Measurements from ENCODE around the gene TGFBR3L. TPM values are rescaled to one million over a fixed set of nuclear protein-coding genes. Genes with fewer than 3 reads are reported as not detected.
"Not testable (repeated sequence)": the region's sequence is repeated elsewhere in the genome, so short reads cannot be mapped to it uniquely, and the experiment has no call there.

The TGFBR3L gene
- total RNA-seq, 1 donor from 2014 or later, result 8.2 TPM

DNA sequence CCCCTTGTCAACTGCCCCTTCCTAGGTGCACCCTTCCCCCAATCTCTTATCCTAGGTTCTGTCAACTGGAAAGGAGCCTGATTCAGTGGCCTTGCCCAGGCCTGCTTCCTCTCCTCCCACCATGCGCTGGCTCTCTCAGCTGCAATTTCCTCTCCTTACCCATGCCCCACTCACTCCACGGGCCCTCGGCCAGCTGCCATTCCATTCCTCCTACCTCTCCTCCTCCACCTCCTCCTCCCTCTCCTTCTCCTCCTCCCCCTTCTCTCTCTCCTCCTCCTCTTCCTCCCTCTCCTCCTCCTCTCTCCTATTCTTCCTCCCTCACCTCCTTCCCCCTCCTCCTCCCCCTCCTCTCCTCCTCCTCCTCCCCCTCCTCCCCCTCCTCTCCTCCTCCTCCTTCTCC lies 38.4 kb downstream of the TGFBR3L start:
- Histone ChIP-seq H3K27ac (replicated peaks) (no peak overlapping the region), H3K36me3 (peaks cover 4% of the 10 kb centered on the region), H3K4me3 (no peak overlapping the region), H3K4me1 (peaks cover 19% of the 10 kb centered on the region), H3K9me3 (replicated peaks) (no peaks in the 10 kb centered on the region), H3K27me3 (ENCODE audit: low read depth) (no peaks in the 10 kb centered on the region)
- TF ChIP-seq CTCF (IDR thresholded peaks at IDR 0.05; ENCODE audit: borderline replicate concordance), result no peak
- no peak for DNase-seq
- intact Hi-C loops (cut with micrococcal nuclease), result no loop called here

- intact Hi-C loops (cut with micrococcal nuclease), result no loop called here
- no peak for TF ChIP-seq CTCF (IDR thresholded peaks at IDR 0.05; ENCODE audit: borderline replicate concordance)
- DNase-seq, result no peak
These were observed 38.9 kb downstream of the TGFBR3L start for GRCh38 chr19:7953576-7953975.

GRCh38 chr19:7955696-7956095 lies 41.1 kb downstream of the TGFBR3L start:
- Histone ChIP-seq H3K27ac (replicated peaks) (no peak overlapping the region), H3K4me3 (no peak overlapping the region), H3K36me3 (peaks cover 8% of the 10 kb centered on the region), H3K9me3 (replicated peaks) (no peaks in the 10 kb centered on the region), H3K27me3 (ENCODE audit: low read depth) (no peaks in the 10 kb centered on the region), H3K4me1 (peaks cover 19% of the 10 kb centered on the region)
- no peak for DNase-seq
- no peak for TF ChIP-seq CTCF (IDR thresholded peaks at IDR 0.05; ENCODE audit: borderline replicate concordance)
- intact Hi-C loops (cut with micrococcal nuclease), result no loop called here

More at GRCh38 chr19:7953576-7953975, 38.9 kb downstream of the TGFBR3L start:
- H3K27ac ChIP-seq (replicated peaks), result no peak overlapping the region
- peaks cover 19% of the 10 kb centered on the region for H3K4me1 ChIP-seq
- no peaks in the 10 kb centered on the region for H3K9me3 ChIP-seq (replicated peaks)
- no peak overlapping the region for H3K4me3 ChIP-seq
- peaks cover 4% of the 10 kb centered on the region for H3K36me3 ChIP-seq
- no peaks in the 10 kb centered on the region for H3K27me3 ChIP-seq (ENCODE audit: low read depth)

GRCh38 chr19:7959211-7959610 lies 44.6 kb downstream of the TGFBR3L start:
- H3K27me3 ChIP-seq (ENCODE audit: low read depth), result no peaks in the 10 kb centered on the region
- TF ChIP-seq CTCF (IDR thresholded peaks at IDR 0.05; ENCODE audit: borderline replicate concordance), result no peak
- no peak overlapping the region for H3K4me3 ChIP-seq
- DNase-seq, result no peak
- intact Hi-C loops (cut with micrococcal nuclease), result no loop called here
- H3K9me3 ChIP-seq (replicated peaks), result no peaks in the 10 kb centered on the region
- no peaks in the 10 kb centered on the region for H3K4me1 ChIP-seq
- peaks cover 44% of the 10 kb centered on the region for H3K36me3 ChIP-seq
- no peak overlapping the region for H3K27ac ChIP-seq (replicated peaks)

GRCh38 chr19:7961082-7961481 lies 46.5 kb downstream of the TGFBR3L start:
- DNase-seq; H3K4me3 ChIP-seq; H3K9me3 ChIP-seq (replicated peaks); H3K27me3 ChIP-seq (ENCODE audit: low read depth); H3K27ac ChIP-seq (replicated peaks); H3K4me1 ChIP-seq; intact Hi-C loops (cut with micrococcal nuclease): not testable (repeated sequence)
- peaks cover 62% of the 10 kb centered on the region for H3K36me3 ChIP-seq

DNA sequence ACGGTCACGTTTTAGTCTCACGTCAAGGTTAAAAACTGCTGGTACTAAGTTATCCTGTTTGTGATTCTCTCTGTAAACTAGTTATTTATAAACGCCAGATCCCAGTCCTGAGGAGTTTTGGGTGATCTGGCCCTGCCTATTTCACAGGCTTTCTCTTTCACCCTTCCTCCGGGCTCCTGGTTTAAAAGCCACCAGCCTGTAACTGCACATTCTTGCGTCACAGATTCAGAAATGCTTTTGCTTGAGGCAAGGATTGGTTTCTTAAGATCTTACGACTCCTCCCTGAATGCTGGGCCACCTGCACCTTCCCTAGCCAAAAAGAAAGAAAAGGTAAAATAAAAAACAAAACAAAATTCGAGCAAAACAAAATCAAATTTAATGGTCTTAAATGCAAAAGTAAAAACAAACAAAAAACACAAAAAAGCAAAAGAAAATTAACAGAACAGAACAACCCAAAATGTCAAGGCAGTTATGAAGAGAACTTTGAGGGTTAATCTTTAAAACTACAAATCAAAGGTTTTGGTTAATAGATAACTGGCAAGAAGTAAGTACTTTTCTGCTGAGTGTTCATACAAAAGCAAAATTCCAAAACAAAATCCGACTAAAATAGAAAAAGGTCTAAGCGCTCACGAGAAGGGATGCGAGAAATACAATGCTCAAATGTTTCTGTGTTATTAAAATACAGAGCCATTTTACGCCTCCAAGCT lies 47.4 kb downstream of the TGFBR3L start:
- no peaks in the 10 kb centered on the region for H3K4me1 ChIP-seq
- no peak for TF ChIP-seq CTCF (IDR thresholded peaks at IDR 0.05; ENCODE audit: borderline replicate concordance)
- H3K36me3 ChIP-seq, result peaks cover 72% of the 10 kb centered on the region
- no peaks in the 10 kb centered on the region for H3K27me3 ChIP-seq (ENCODE audit: low read depth)
- no peak for DNase-seq
- intact Hi-C loops (cut with micrococcal nuclease), result no loop called here
- H3K27ac ChIP-seq (replicated peaks), result no peak overlapping the region
- no peaks in the 10 kb centered on the region for H3K9me3 ChIP-seq (replicated peaks)
- H3K4me3 ChIP-seq, result no peak overlapping the region

All from left ventricle myocardium inferior (tissue), 1 donor.